ENCODE data around the gene RBM15B.

RBM15B gene

GRCh38 chr3:51391566-51392354 is 675 bp downstream of the RBM15B start:
- peak; percentile 39 for DNase-seq (ENCODE audit: low read depth)

GRCh38 chr3:51392355-51393133 is 1.5 kb downstream of the RBM15B start:
- DNase-seq (ENCODE audit: low read depth), result no peak

- DNase-seq (ENCODE audit: low read depth), result no peak
Measured at GRCh38 chr3:51393134-51393495, 2.0 kb downstream of the RBM15B start.

GRCh38 chr3:51393564-51393963 is 2.5 kb downstream of the RBM15B start:
- DNase-seq (ENCODE audit: low read depth), result no peak

GRCh38 chr3:51394541-51394940 is 3.5 kb downstream of the RBM15B start:
- DNase-seq (ENCODE audit: low read depth), result no peak

GRCh38 chr3:51395493-51396213 is 4.6 kb downstream of the RBM15B start:
- no peak for DNase-seq (ENCODE audit: low read depth)

GRCh38 chr3:51396401-51396800 is 5.3 kb downstream of the RBM15B start:
- DNase-seq (ENCODE audit: low read depth), result no peak

- DNase-seq (ENCODE audit: low read depth), result no peak
Measured at GRCh38 chr3:51397392-51397791, 6.3 kb downstream of the RBM15B start.

- no peak for DNase-seq (ENCODE audit: low read depth)
Measured at GRCh38 chr3:51398595-51399310, 7.7 kb downstream of the RBM15B start.

GRCh38 chr3:51400166-51400565 is 9.1 kb downstream of the RBM15B start:
- no peak for DNase-seq (ENCODE audit: low read depth)

- DNase-seq (ENCODE audit: low read depth), result no peak
Measured at GRCh38 chr3:51401735-51402134, 10.7 kb downstream of the RBM15B start.

GRCh38 chr3:51403675-51404074 is 12.6 kb downstream of the RBM15B start:
- DNase-seq (ENCODE audit: low read depth), result no peak

GRCh38 chr3:51408021-51408420 is 16.9 kb downstream of the RBM15B start:
- no peak for DNase-seq (ENCODE audit: low read depth)

GRCh38 chr3:51408813-51409212 is 17.7 kb downstream of the RBM15B start:
- no peak for DNase-seq (ENCODE audit: low read depth)

GRCh38 chr3:51422211-51422610 is 31.1 kb downstream of the RBM15B start:
- DNase-seq (ENCODE audit: low read depth), result no peak

GRCh38 chr3:51426921-51427320 is 35.8 kb downstream of the RBM15B start:
- DNase-seq (ENCODE audit: low read depth), result no peak

- DNase-seq (ENCODE audit: low read depth), result no peak
Measured at GRCh38 chr3:51429138-51429537, 38.1 kb downstream of the RBM15B start.

- DNase-seq (ENCODE audit: low read depth), result no peak
Measured at GRCh38 chr3:51434110-51434509, 43.0 kb downstream of the RBM15B start.

GRCh38 chr3:51434746-51435327 is 43.8 kb downstream of the RBM15B start:
- peak; percentile 17 for DNase-seq (ENCODE audit: low read depth)

GRCh38 chr3:51436998-51437639 is 46.0 kb downstream of the RBM15B start:
- DNase-seq (ENCODE audit: low read depth), result no peak
